Glutamatergic neuron (in vitro differentiated cells): ENCODE data around the gene PANK4. TPM values are rescaled to one million over a fixed set of nuclear protein-coding genes. Genes with fewer than 3 reads are reported as not detected.

Experiments used
- DNase-seq: peaks from one replicate; pipeline ENCODE4 v3.0.0; 2022
- H3K27ac Mint-ChIP-seq: one replicate; pipeline ENCODE4 v1.8.0; 2020; ENCODE audit warnings: mild to moderate bottlenecking, mixed read lengths, inconsistent platforms; ENCODE audit not compliant: unreplicated experiment
- H3K27me3 Mint-ChIP-seq: one replicate; pipeline ENCODE4 v1.8.0; 2020; ENCODE audit warnings: mild to moderate bottlenecking, moderate library complexity, mixed read lengths, inconsistent platforms; ENCODE audit not compliant: unreplicated experiment
- H3K36me3 Mint-ChIP-seq: one replicate; pipeline ENCODE4 v1.8.0; 2020; ENCODE audit warnings: mild to moderate bottlenecking, mixed read lengths, inconsistent platforms; ENCODE audit not compliant: unreplicated experiment
- H3K4me1 Mint-ChIP-seq: one replicate; pipeline ENCODE4 v1.8.0; 2020; ENCODE audit warnings: mild to moderate bottlenecking, low read depth, mixed read lengths, inconsistent platforms; ENCODE audit not compliant: unreplicated experiment
- H3K4me3 Mint-ChIP-seq: one replicate; pipeline ENCODE4 v1.8.0; 2020; ENCODE audit warnings: mild to moderate bottlenecking, mixed read lengths, inconsistent platforms; ENCODE audit not compliant: unreplicated experiment
- H3K9me3 Mint-ChIP-seq: one replicate; pipeline ENCODE4 v1.8.0; 2020; ENCODE audit warnings: mild to moderate bottlenecking, moderate library complexity, mixed read lengths, inconsistent platforms; ENCODE audit not compliant: unreplicated experiment
- CTCF ChIP-seq: fragments of 200-600 bp; sonication (generic); IDR thresholded peaks from one replicate; pipeline ENCODE4 v1.5.0; 2021; ENCODE audit not compliant: partially characterized antibody, unreplicated experiment
- total RNA-seq: library from RNA; stranded (reverse); fragmentation: NEBNext Ultra II Directional; extraction: Animal tissue kit (Norgen Biotek cat#: 25700); gene quantifications from one replicate; pipeline ENCODE4 v1.2.1, GENCODE V29; 2021; ENCODE audit not compliant: unreplicated experiment

PANK4 gene
- total RNA-seq, 1 donor from 2014 or later, result 58.5 TPM

- no peak for DNase-seq
- peaks cover 2% of the 10 kb centered on the region for H3K9me3 Mint-ChIP-seq
- H3K4me3 Mint-ChIP-seq, result no peak overlapping the region
- H3K4me1 Mint-ChIP-seq, result peaks cover 16% of the 10 kb centered on the region
- H3K27me3 Mint-ChIP-seq, result peaks cover 8% of the 10 kb centered on the region
- TF ChIP-seq CTCF, result no peak
- H3K27ac Mint-ChIP-seq, result no peak overlapping the region
- H3K36me3 Mint-ChIP-seq, result no peaks in the 10 kb centered on the region
Observed at GRCh38 chr1:2472109-2472508, 54.3 kb downstream of the PANK4 start.

- peak overlapping the region; percentile 22 for H3K27ac Mint-ChIP-seq
- H3K9me3 Mint-ChIP-seq, result peaks cover 2% of the 10 kb centered on the region
- H3K36me3 Mint-ChIP-seq, result no peaks in the 10 kb centered on the region
- no peak for TF ChIP-seq CTCF
- peaks cover 13% of the 10 kb centered on the region for H3K4me1 Mint-ChIP-seq
- H3K27me3 Mint-ChIP-seq, result peaks cover 8% of the 10 kb centered on the region
- DNase-seq, result no peak
- no peak overlapping the region for H3K4me3 Mint-ChIP-seq
Observed at GRCh38 chr1:2471587-2472001, 54.8 kb downstream of the PANK4 start.

- H3K9me3 Mint-ChIP-seq, result peaks cover 2% of the 10 kb centered on the region
- H3K27me3 Mint-ChIP-seq, result peaks cover 8% of the 10 kb centered on the region
- no peak overlapping the region for H3K4me3 Mint-ChIP-seq
- no peaks in the 10 kb centered on the region for H3K36me3 Mint-ChIP-seq
- TF ChIP-seq CTCF, result no peak
- H3K4me1 Mint-ChIP-seq, result peaks cover 13% of the 10 kb centered on the region
- H3K27ac Mint-ChIP-seq, result peak overlapping the region; percentile 22
- no peak for DNase-seq
Observed at GRCh38 chr1:2471159-2471471, 55.3 kb downstream of the PANK4 start.

- no peaks in the 10 kb centered on the region for H3K36me3 Mint-ChIP-seq
- peak overlapping the region; percentile 64 for H3K27ac Mint-ChIP-seq
- H3K27me3 Mint-ChIP-seq, result peaks cover 6% of the 10 kb centered on the region
- peaks cover 14% of the 10 kb centered on the region for H3K4me1 Mint-ChIP-seq
- peaks cover 2% of the 10 kb centered on the region for H3K9me3 Mint-ChIP-seq
- TF ChIP-seq CTCF, result no peak
- H3K4me3 Mint-ChIP-seq, result no peak overlapping the region
- DNase-seq, result peak; percentile 68
Observed at GRCh38 chr1:2470290-2471158, 55.9 kb downstream of the PANK4 start.
